ENCODE results near the gene SORCS1. TPM values are rescaled to one million over a fixed set of nuclear protein-coding genes. Genes with fewer than 3 reads are reported as not detected.

The SORCS1 gene
- total RNA-seq (under 1 TPM; 0.08 to 0.09 TPM), polyA plus RNA-seq (under 1 TPM in 1 of 2 donors, not detected in 1; 0.21 TPM)

GRCh38 chr10:107163881-107164861, at the start of gene SORCS1:
SORCS1 (minus strand) TSS chr10:107164706.
- no peak for TF ChIP-seq JUND (IDR thresholded peaks at IDR 0.05)
- TF ChIP-seq GABPA (IDR thresholded peaks at IDR 0.05 in 1 of 2, conservative IDR thresholded peaks at IDR 0.05 in 1 of 2) = no peak
- no peak for TF ChIP-seq MAX (IDR thresholded peaks at IDR 0.05)
- no peak for TF ChIP-seq ATF3 (IDR thresholded peaks at IDR 0.05)
- TF ChIP-seq HNF4A (conservative IDR thresholded peaks at IDR 0.05) = no peak
- TF ChIP-seq HNF4G (IDR thresholded peaks at IDR 0.05) = no peak
- TF ChIP-seq EGR1 (IDR thresholded peaks at IDR 0.05; ENCODE audit: low read depth in 2 of 2) = no peak
- TF ChIP-seq RAD21 (IDR thresholded peaks at IDR 0.05) = no peak
- no peak for TF ChIP-seq RXRA (IDR thresholded peaks at IDR 0.05)
- no peak for TF ChIP-seq REST (IDR thresholded peaks at IDR 0.05)
- no peak for TF ChIP-seq FOXA1 (IDR thresholded peaks at IDR 0.05)
- no peak for TF ChIP-seq NR2F2 (IDR thresholded peaks at IDR 0.05)
- no peak for TF ChIP-seq YY1 (IDR thresholded peaks at IDR 0.05)
- no peak within 1 kb of the TSS for H3K9ac ChIP-seq (ENCODE audit: low read depth in 1 of 2, low read length in 2 of 2)
- H3K9me3 ChIP-seq (ENCODE audit: control insufficient read depth in 4 of 4, low read length in 3 of 4) = no peaks in the 10 kb centered on the region
- WGBS = 4% methylated on average over 105 of the region's 105 CpGs
- no peak for DNase-seq (ENCODE audit: low spot score)
- no peak within 1 kb of the TSS for H3K27ac ChIP-seq (ENCODE audit: low read depth in 1 of 2, low read length in 2 of 2)
- no peaks in the 10 kb centered on the region for H3K36me3 ChIP-seq (ENCODE audit: control insufficient read depth in 4 of 4, insufficient read depth in 3 of 4, low read depth in 1 of 4, low read length in 3 of 4)
- H3K4me1 ChIP-seq (ENCODE audit: control insufficient read depth in 4 of 4, insufficient read depth in 4 of 4, low read length in 3 of 4) = peaks cover 6 to 12% (median 9%) of the 10 kb centered on the region in 4 donors
- peak within 1 kb of the TSS in 1 of 3 donors; percentile 52 for H3K4me3 ChIP-seq (ENCODE audit: low read depth in 1 of 3, low read length in 3 of 3)
- H3K27me3 ChIP-seq (ENCODE audit: control insufficient read depth in 4 of 4, insufficient read depth in 4 of 4, low read length in 3 of 4) = peaks cover 2 to 20% (median 7%) of the 10 kb centered on the region in 4 donors

- Histone ChIP-seq H3K27ac (ENCODE audit: low read depth in 1 of 2, low read length in 2 of 2) (no peak overlapping the region), H3K36me3 (ENCODE audit: control insufficient read depth in 4 of 4, insufficient read depth in 3 of 4, low read depth in 1 of 4, low read length in 3 of 4) (no peaks in the 10 kb centered on the region), H3K4me3 (ENCODE audit: low read depth in 1 of 3, low read length in 3 of 3) (no peak overlapping the region), H3K9ac (ENCODE audit: low read depth in 1 of 2, low read length in 2 of 2) (no peak overlapping the region), H3K4me1 (ENCODE audit: control insufficient read depth in 4 of 4, insufficient read depth in 4 of 4, low read length in 3 of 4) (no peaks in the 10 kb centered on the region), H3K27me3 (ENCODE audit: control insufficient read depth in 4 of 4, insufficient read depth in 4 of 4, low read length in 3 of 4) (peaks cover 0 to 7% (median 0%) of the 10 kb centered on the region in 4 donors), H3K9me3 (ENCODE audit: control insufficient read depth in 4 of 4, low read length in 3 of 4) (no peaks in the 10 kb centered on the region)
- DNase-seq (ENCODE audit: low spot score) = no peak
- TF ChIP-seq FOXA2 (IDR thresholded peaks at IDR 0.05) (no peak), SP1 (IDR thresholded peaks at IDR 0.05) (no peak), RXRA (IDR thresholded peaks at IDR 0.05) (no peak), RAD21 (IDR thresholded peaks at IDR 0.05) (no peak), NR2F2 (IDR thresholded peaks at IDR 0.05) (no peak)
- whole genome bisulfite sequencing = 84% methylated on average over 2 of the region's 2 CpGs
These were observed 49.8 kb upstream of the SORCS1 start for GRCh38 chr10:107214261-107214660.
